Upper lobe of left lung (tissue), 6 donors: ENCODE measurements around the gene PRR29. TPM values are rescaled to one million over a fixed set of nuclear protein-coding genes. Genes with fewer than 3 reads are reported as not detected.
"Not testable (repeated sequence)": the region's sequence is repeated elsewhere in the genome, so short reads cannot be mapped to it uniquely, and the experiment has no call there.

Source experiments
- ATAC-seq, 2 donors: fragments of 200-7000 bp; cut with Tn5 transposase; one replicate each; pipeline ENCODE4 v1.9.1; 2022; ENCODE audit warnings: mild to moderate bottlenecking in 2 of 2, moderate library complexity in 2 of 2; ENCODE audit not compliant: low FRiP score in 2 of 2
- DNase-seq, 2 donors: peaks; one replicate each; pipeline ENCODE4 v3.0.0-alpha.2; 2019 to 2020
- H3K27ac ChIP-seq, 4 donors: fragments of 200-600 bp; sonication (generic); one replicate each; pipeline ENCODE4 v1.5.1; 2016 to 2019
- H3K27me3 ChIP-seq, 4 donors: fragments of 200-600 bp; sonication (generic); one replicate each; pipeline ENCODE4 v1.5.1; 2017 to 2019
- H3K36me3 ChIP-seq, 4 donors: fragments of 200-600 bp; sonication (generic); one replicate each; pipeline ENCODE4 v1.5.1; 2016 to 2019
- H3K4me1 ChIP-seq, 4 donors: fragments of 200-600 bp; sonication (generic); one replicate each; pipeline ENCODE4 v1.5.1; 2018 to 2019
- H3K4me3 ChIP-seq, 4 donors: fragments of 200-600 bp; sonication (generic); one replicate each; pipeline ENCODE4 v1.5.1; 2017 to 2019; ENCODE audit warnings: mild to moderate bottlenecking in 2 of 4, moderate library complexity in 1 of 4
- H3K9me3 ChIP-seq, 4 donors: fragments of 200-600 bp; sonication (generic); one replicate each; pipeline ENCODE4 v1.5.1; 2018 to 2019
- CTCF ChIP-seq, 6 experiments: fragments of 450-650 bp in 4 of 6; fragments of 200-600 bp in 2 of 6; sonication (generic) in 2 of 6; IDR thresholded peaks; one replicate each; pipeline ENCODE4 v1.5.1; 2016 to 2019; ENCODE audit warnings: antibody characterized with exemption in 6 of 6
- EP300 ChIP-seq, 4 donors: sonication (generic); formaldehyde crosslinking; IDR thresholded peaks; one replicate each; pipeline ENCODE4 v1.5.1; 2017; ENCODE audit warnings: antibody characterized with exemption in 4 of 4, control low read depth in 2 of 4
- POLR2A ChIP-seq, 4 donors: fragments of 450-650 bp; IDR thresholded peaks; one replicate each; pipeline ENCODE4 v1.5.1; 2016 to 2017; ENCODE audit warnings: antibody characterized with exemption in 4 of 4, mild to moderate bottlenecking in 2 of 4
- POLR2AphosphoS5 ChIP-seq, 2 donors: sonication (generic); formaldehyde crosslinking; IDR thresholded peaks; one replicate each; pipeline ENCODE4 v1.5.1; 2017; ENCODE audit warnings: antibody characterized with exemption in 2 of 2
- WGBS, 2 donors: methylation state at CpG; one replicate each; pipeline ENCODE4 v1.1.5; 2017 to 2018; 5-methylcytosine and 5-hydroxymethylcytosine counted together
- total RNA-seq, 6 donors: library from RNA; depleted of rRNA in 4 of 6; stranded (reverse); fragments of >200 nt in 4 of 6; gene quantifications; one replicate each; pipeline versions ENCODE4 v1.1.0 to v1.2.1, GENCODE V29; 2016 to 2021
- donor health status: DM: no; HTN: no; CAD: no; lungs with moderate emphysema.
- donor health status: DM: no; HTN: yes; CAD: no; lungs with severe emphysema.

Gene PRR29
- total RNA-seq, 6 donors from 2014 or later = 0.97 to 30.1 (median 12.1) TPM

GRCh38 chr17:64004903-64005733 is 7.0 kb downstream of the PRR29 start:
- Histone ChIP-seq H3K36me3 (peaks cover 0 to 31% (median 12%) of the 10 kb centered on the region in 4 donors), H3K4me3 (peak overlapping the region in 3 of 4 donors; percentile 25 to 49 (median 34)), H3K9me3 (no peaks in the 10 kb centered on the region), H3K27me3 (no peaks in the 10 kb centered on the region), H3K4me1 (peaks cover 52 to 72% (median 63%) of the 10 kb centered on the region in 4 donors), H3K27ac (peak overlapping the region; percentile 30 to 86 (median 76))
- TF ChIP-seq EP300 (IDR thresholded peaks at IDR 0.05) = no peak
- TF ChIP-seq POLR2A (IDR thresholded peaks at IDR 0.05) = no peak
- TF ChIP-seq POLR2AphosphoS5 (IDR thresholded peaks at IDR 0.05) = no peak
- TF ChIP-seq CTCF (IDR thresholded peaks at IDR 0.05) = no peak
- DNase-seq = peak in 1 of 2 donors; percentile 41
- no peak for ATAC-seq
- 65 to 68% methylated on average over 10 to 19 of the region's 19 CpGs for WGBS, 2 donors

GRCh38 chr17:64005734-64006167 is 7.6 kb downstream of the PRR29 start:
- peaks cover 54 to 71% (median 65%) of the 10 kb centered on the region in 4 donors for H3K4me1 ChIP-seq
- no peaks in the 10 kb centered on the region for H3K9me3 ChIP-seq
- DNase-seq (peak in 1 of 2 donors; percentile 72), ATAC-seq (peak in 1 of 2 donors; percentile 50)
- peak overlapping the region; percentile 70 to 86 (median 81) for H3K27ac ChIP-seq
- H3K36me3 ChIP-seq = peaks cover 0 to 31% (median 12%) of the 10 kb centered on the region in 4 donors
- WGBS, 2 donors = 30 to 35% methylated on average over 6 of the region's 6 CpGs
- no peak for TF ChIP-seq CTCF (IDR thresholded peaks at IDR 0.05)
- peak in 1 of 2 donors; percentile 68 for TF ChIP-seq POLR2AphosphoS5 (IDR thresholded peaks at IDR 0.05)
- no peaks in the 10 kb centered on the region for H3K27me3 ChIP-seq
- peak overlapping the region; percentile 25 to 49 (median 35) for H3K4me3 ChIP-seq

GRCh38 chr17:64006361-64007088 is 8.4 kb downstream of the PRR29 start:
- TF ChIP-seq POLR2AphosphoS5 (IDR thresholded peaks at IDR 0.05) (peak; percentile 91 to 93), POLR2A (IDR thresholded peaks at IDR 0.05) (peak in 2 of 4 donors; percentile 15 to 30), EP300 (IDR thresholded peaks at IDR 0.05) (peak; percentile 10 to 96 (median 78)), CTCF (IDR thresholded peaks at IDR 0.05) (no peak)
- H3K36me3 ChIP-seq = peaks cover 0 to 31% (median 12%) of the 10 kb centered on the region in 4 donors
- H3K4me3 ChIP-seq = peak overlapping the region; percentile 25 to 49 (median 35)
- no peaks in the 10 kb centered on the region for H3K9me3 ChIP-seq
- H3K4me1 ChIP-seq = peaks cover 51 to 63% (median 57%) of the 10 kb centered on the region in 4 donors
- no peaks in the 10 kb centered on the region for H3K27me3 ChIP-seq
- DNase-seq (peak in 1 of 2 donors; percentile 55), ATAC-seq (peak in 1 of 2 donors; percentile 54)
- H3K27ac ChIP-seq = peak overlapping the region; percentile 70 to 86 (median 81)
- WGBS, 2 donors = 60% methylated on average over 6 to 13 of the region's 13 CpGs

- not testable (repeated sequence) for H3K27me3 ChIP-seq, H3K9me3 ChIP-seq, DNase-seq, H3K4me3 ChIP-seq, ATAC-seq
- peak overlapping the region; percentile 57 to 83 (median 72) for H3K27ac ChIP-seq
- peaks cover 45 to 56% (median 52%) of the 10 kb centered on the region in 4 donors for H3K4me1 ChIP-seq
- WGBS, 2 donors = 83 to 86% methylated on average over 4 of the region's 5 CpGs
- peaks cover 0 to 29% (median 12%) of the 10 kb centered on the region in 4 donors for H3K36me3 ChIP-seq
These were observed 9.1 kb downstream of the PRR29 start for GRCh38 chr17:64007089-64007837.
